Right lobe of liver (tissue), 4 donors: ENCODE data around the gene TNFRSF1B.

Experiments
- POLR2A ChIP-seq: fragments of 450-650 bp; IDR thresholded peaks from one replicate; pipeline ENCODE4 v1.6.1; 2017; ENCODE audit warnings: antibody characterized with exemption, mild to moderate bottlenecking
- TF ChIP-seq, protein P1 (sequence below), 4 donors: fragments of 200-600 bp in 3 of 4; fragments of 450-650 bp in 1 of 4; IDR thresholded peaks; one replicate each; pipeline versions ENCODE4 v1.5.1 to v1.8.0; 2016 to 2022; ENCODE audit warnings: antibody characterized with exemption in 4 of 4, mild to moderate bottlenecking in 2 of 4
- donor health status: DM: no; HTN: no; CAD: no.
- donor health status: DM: no; HTN: no; CAD: no.
- donor health status: DM: no; HTN: yes; CAD: no.

DNA sequence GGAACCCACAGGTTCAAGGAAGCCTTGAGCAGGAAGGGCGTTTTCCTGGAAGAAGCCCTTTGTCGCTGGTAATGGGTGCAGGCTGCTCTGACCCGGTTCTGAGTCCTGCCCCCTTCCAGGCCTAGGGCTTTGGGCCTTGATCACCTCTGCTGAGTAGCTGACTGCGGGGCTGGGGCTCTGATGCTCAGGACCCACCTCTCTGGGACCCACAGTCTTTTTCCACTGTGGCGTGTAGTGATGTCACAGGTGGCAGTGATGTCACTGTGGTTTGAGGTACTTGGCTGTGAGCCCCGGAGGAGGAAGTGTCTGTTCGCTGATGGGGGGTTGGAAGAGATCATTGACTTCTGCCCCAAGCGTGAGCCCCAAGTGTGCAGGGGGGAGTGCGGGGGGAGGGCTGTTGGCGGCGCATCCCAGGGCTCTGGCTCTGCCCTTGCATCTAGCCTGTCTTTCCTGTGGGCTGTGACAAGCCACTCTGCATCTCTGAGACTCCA, 6.9 kb downstream of the TNFRSF1B start:
- TF ChIP-seq, protein P1, sequence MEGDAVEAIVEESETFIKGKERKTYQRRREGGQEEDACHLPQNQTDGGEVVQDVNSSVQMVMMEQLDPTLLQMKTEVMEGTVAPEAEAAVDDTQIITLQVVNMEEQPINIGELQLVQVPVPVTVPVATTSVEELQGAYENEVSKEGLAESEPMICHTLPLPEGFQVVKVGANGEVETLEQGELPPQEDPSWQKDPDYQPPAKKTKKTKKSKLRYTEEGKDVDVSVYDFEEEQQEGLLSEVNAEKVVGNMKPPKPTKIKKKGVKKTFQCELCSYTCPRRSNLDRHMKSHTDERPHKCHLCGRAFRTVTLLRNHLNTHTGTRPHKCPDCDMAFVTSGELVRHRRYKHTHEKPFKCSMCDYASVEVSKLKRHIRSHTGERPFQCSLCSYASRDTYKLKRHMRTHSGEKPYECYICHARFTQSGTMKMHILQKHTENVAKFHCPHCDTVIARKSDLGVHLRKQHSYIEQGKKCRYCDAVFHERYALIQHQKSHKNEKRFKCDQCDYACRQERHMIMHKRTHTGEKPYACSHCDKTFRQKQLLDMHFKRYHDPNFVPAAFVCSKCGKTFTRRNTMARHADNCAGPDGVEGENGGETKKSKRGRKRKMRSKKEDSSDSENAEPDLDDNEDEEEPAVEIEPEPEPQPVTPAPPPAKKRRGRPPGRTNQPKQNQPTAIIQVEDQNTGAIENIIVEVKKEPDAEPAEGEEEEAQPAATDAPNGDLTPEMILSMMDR (IDR thresholded peaks at IDR 0.05) = no peak
- no peak for TF ChIP-seq POLR2A
